ENCODE data around the gene SLF1. TPM values are rescaled to one million over a fixed set of nuclear protein-coding genes. Genes with fewer than 3 reads are reported as not detected.
"Not testable (repeated sequence)": the region's sequence is repeated elsewhere in the genome, so short reads cannot be mapped to it uniquely, and the experiment has no call there.

Gene SLF1
- total RNA-seq: 6.1 TPM

DNA sequence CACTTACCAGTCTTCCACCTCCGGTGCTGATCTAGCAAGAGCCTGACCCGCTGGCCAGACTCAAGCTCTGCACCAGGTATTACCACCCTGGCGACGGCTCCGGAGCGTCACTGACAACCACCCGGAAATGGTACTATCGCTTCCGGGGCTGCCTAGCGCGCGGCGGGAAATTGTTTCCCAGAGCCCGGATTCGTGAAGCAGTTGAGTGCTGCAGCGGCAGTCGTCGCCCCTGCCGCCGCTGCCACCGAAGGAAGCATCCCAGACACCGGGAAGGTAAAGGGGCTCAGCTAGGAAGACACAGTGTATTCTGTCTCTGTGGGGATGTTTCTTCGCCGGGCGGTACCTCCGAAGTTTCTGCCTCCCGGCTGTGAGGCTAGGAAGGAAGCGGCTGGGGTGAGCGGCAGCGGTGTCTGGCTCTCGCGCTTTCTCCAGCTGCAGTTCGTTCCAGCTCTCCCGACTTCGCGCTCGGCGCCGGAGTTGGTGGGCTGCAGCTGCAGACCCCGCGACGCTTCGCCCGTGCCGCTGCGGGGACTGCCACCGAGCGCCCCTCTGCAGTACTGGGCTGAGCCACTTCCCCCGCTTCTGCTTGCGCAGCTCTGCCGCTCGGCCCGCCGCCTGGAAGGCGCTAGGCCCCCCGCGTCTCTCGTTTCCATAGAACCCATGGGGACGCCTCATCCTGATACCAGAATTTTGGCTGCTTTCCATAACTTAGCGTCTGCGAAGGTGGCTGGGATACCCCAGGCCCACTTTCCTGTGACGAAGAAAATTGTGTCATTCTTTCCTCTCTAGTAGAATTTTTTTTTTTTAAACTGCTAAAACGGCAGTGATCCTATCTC lies at the start of gene SLF1, which contains the start of gene KIAA0825:
Gene SLF1 (plus strand): TSS at position 177 of the 836 bp plus-strand sequence. CDS start 10,142 bp downstream, outside the sequence.
Gene KIAA0825 (minus strand): TSS at position 112 of the 836 bp plus-strand sequence. CDS start 81,478 bp downstream, outside the sequence.
- DNase-seq (ENCODE audit: low spot score): peak; percentile 91

GRCh38 chr5:94571415-94571814 lies 47.1 kb upstream of the SLF1 start:
- no peak for DNase-seq (ENCODE audit: low spot score)

DNA sequence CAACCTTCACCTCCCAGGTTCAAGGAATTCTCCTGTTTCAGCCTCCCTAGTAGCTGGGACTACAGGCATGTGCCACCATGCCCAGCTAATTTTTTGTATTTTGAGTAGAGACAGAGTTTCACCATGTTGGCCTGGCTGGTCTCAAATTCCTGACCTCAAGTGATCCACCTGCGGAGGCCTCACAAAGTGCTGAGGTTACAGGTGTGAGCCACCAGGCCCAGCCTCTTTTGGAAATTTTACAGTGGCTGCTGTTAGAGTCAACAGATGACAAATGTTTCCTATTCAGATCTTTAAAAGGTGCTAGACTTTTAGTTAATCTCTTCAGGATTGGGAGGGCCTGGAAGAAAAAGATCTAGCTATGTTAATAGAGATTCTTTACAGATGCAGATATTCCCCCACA lies 45.1 kb upstream of the SLF1 start:
- not testable (repeated sequence) for DNase-seq (ENCODE audit: low spot score)

DNA sequence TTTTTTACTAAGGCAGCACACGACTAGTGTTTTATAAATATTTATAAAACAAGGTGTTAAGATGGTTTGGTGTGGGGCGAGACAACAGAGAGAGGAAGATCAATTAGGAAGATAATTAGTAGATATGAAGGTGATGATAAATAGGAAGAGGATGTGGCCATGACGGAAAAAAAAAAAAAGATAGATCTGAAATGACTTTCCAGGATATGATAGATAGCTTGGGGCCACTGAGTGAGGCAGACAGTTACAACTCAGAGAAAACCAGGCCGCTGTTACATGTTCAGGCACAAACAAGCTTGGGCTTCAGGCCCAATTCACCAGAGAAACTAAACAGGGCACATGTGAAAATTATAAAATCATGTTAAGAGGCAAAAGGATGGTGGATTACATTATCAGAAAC lies 43.3 kb upstream of the SLF1 start:
- DNase-seq (ENCODE audit: low spot score): no peak

DNA sequence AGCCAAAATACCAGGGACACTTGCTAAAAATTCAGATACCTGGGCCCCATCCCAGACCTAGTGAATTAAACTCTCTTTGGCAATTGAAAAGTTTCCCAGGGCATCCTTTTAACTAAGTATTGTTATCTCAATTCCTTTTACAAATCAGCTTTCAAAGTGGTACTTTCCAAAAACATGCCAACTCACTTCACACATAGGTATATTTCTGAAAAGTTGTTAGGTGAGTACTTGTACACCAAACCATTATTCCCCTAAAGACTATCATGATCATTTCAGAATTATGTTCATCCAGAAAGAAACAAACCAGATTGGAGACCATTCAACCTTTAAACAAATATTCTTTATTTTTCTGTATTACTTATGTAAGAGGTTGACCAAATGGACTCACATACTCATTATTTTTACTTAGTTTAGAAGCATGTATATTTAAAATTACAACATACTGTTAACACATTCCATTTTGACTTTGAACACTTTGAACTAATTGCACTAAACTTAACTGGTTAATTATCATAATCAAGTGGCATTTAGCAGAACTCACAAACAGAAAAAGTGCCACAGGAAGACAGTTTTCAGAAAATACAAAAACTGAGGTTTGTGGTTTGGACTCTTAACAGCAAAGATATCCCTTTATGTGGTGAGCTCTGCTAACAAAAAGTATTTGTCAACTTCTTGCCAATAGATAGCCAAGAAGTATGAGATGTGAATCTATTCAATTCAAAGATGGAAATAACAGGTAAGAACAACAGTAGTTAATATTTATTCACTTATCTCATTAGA lies 40.8 kb upstream of the SLF1 start:
- no peak for DNase-seq (ENCODE audit: low spot score)

GRCh38 chr5:94595281-94595840 lies 23.1 kb upstream of the SLF1 start:
- DNase-seq (ENCODE audit: low spot score): no peak

DNA sequence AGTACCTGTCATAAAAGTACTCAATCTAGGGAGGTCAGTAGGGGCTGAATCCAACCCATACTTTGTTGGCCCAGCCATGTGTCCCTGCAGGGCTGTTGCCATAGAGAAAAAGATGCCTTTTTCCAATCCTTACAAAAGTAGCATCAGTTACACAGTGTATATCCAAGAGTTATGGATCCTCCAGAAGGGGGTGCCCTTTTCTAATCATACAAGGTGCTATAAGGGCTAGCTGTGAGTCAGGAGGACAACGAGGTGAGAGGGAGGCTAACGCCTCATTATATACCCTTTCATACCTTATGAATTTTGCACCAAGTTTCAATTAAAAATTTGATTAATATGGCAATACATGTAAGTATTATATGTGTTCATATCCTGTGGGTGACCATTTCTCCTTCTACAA lies 4.9 kb upstream of the SLF1 start:
- DNase-seq (ENCODE audit: low spot score): no peak

- DNase-seq (ENCODE audit: low spot score): no peak
These were observed 4.2 kb upstream of the SLF1 start for GRCh38 chr5:94614156-94614805.

- DNase-seq (ENCODE audit: low spot score): no peak
These were observed 2.6 kb upstream of the SLF1 start for GRCh38 chr5:94615862-94616261.

DNA sequence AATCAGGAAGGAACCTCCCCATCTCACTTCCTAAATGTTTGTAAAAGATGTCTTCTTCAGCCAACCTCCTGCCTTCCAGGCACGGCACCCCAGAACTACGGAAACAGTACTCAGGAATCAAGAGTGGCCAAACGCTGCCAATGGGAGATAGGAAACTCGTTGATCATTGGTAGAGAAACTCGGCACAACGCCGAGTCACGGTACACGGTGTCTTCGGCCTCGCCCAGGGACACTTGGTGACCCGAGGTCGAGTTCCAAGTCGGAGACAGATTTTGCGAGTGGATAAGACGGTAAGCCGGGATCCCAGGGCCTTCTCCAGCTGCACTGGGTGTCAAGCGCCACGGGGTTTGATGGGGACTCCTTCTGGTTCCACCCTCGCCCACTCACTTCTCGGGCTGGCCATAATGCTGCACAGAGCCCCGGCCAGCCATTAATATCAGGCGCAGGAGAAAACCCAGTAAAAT lies 408 bp upstream of the SLF1 start:
- peak; percentile 55 for DNase-seq (ENCODE audit: low spot score)

DNA sequence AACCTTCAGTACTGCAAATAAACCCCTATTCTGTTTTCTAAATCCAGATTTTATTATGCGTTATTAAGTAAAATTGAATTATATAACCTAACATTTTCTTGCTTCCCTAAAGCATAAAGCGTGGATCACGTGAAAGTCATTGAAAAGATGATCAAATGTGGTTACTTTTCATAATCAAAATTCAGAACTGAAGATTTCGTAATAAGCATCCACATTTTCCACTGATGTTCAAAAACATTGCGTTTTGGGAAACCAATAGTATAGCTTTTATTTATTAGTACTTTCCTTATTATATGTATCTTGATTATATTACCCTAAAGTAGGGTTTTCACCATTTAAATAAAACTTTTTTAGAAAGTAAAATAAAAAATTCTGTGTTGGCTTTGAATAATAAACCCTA lies 1.8 kb downstream of the SLF1 start:
- DNase-seq (ENCODE audit: low spot score): no peak

DNA sequence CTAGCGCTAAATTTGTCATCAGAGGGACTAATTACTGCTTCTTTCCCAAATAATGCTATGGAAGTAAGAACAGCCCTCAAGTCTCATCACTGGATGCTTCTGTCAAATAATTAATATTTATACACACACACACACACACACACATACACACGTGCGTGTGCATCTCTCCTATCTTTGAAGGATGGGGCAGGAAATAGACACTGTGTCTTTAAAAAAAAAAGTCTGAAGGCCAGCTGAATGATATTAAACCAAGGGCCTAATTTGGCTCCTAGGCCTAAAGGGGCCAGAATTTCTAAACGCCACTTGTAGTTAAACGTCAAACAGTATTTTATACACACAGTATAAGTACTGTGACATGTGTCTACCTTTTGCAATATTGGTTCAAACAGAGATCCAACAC lies 3.3 kb downstream of the SLF1 start:
- DNase-seq (ENCODE audit: low spot score): no peak

DNA sequence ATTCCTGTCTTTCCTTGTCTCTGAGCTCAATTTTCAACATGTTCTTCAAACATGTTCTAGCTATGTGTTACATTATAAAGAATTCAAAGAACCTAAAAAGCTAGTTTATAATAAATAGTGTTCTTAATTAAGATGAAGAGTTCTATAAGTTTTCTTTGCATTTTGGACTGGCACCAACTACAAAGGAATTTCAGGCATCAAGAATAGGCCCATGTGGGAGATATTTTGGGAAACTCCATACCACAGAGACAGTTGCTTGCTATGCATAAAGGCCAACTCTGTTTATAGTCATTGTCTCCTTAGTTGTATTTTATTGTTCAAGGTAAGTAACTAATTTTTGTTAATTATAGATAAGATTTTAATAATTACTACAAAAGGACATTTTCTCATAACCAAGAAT lies 4.5 kb downstream of the SLF1 start:
- no peak for DNase-seq (ENCODE audit: low spot score)

DNA sequence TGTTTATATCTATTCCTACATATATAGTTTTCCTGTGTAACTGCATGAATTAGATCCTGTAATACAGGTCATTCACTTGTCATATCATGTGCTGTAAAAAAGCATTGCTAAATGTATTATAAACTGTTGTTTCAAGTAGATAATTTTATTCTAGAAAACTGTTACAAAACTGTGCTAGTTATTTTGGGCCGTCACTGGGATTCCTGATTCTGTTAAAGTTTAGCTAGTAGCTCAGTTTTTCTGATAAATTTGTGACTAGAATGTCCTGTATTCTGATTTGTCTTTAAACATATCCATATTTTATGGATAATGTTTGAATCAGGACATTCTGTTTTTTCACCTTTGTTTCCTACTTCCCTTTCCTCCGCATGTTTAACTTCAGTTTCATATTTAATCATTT lies 5.4 kb downstream of the SLF1 start:
- DNase-seq (ENCODE audit: low spot score): no peak

DNA sequence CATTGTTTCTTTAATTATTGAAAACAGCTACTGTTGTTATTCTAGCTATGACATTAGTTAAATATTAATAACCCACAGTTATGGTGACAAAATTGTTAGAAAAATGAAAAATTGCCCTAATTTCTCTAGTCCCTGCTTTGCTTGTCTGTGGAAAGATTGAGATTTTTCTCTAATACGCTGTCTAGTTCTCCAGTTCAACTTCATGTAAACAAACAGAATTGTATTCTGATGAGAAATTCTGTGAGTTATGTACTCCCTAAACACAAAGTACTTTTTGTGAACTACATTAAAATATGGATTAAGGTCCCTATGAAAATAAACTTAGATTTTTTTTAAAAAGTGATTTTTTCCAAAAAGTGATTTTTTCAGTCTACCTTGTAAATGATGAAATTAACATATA lies 8.7 kb downstream of the SLF1 start:
- DNase-seq (ENCODE audit: low spot score): no peak

- DNase-seq (ENCODE audit: low spot score): no peak
These were observed 13.6 kb downstream of the SLF1 start for GRCh38 chr5:94632024-94632423.

- DNase-seq (ENCODE audit: low spot score): no peak
These were observed 21.7 kb downstream of the SLF1 start for GRCh38 chr5:94640176-94640575.

DNA sequence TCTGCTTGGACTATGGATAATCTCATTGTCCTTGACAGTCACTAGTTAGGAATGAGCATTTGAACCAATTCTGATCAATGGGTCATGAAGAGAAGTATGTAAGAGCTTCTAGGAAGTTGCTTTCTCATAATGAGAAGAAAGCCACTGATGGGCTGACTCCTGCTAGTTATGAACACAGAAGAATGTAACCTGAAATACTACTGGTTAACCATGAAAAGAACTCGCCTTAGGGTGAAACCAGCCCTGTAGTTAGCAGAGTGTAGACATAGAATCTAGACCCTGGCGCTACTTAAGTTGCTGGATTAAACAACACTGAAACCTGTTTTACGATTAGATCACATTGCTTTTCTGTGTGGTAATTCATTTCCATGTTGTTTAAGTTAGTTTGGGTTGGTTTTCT lies 26.6 kb downstream of the SLF1 start:
- DNase-seq (ENCODE audit: low spot score): no peak

DNA sequence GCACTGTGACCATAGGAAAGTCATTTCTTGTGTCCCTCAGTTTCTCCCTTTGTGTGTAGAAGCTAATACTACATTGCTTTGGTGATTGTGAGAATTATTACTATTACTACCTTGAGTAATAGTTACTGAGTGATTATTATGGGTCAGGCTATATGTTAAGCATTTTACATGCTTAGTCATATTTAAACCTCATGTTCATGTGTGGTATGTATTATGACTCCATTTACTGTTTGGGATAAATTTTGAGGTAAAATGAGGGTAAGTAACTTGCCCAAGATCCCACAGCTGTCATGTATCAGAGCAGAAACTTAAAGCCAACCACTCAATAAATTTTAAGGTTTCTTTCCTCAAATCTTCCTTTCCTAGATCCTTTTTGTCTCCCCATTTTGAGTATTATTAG lies 28.3 kb downstream of the SLF1 start:
- DNase-seq (ENCODE audit: low spot score): no peak

- no peak for DNase-seq (ENCODE audit: low spot score)
These were observed 31.4 kb downstream of the SLF1 start for GRCh38 chr5:94649874-94650273.

DNA sequence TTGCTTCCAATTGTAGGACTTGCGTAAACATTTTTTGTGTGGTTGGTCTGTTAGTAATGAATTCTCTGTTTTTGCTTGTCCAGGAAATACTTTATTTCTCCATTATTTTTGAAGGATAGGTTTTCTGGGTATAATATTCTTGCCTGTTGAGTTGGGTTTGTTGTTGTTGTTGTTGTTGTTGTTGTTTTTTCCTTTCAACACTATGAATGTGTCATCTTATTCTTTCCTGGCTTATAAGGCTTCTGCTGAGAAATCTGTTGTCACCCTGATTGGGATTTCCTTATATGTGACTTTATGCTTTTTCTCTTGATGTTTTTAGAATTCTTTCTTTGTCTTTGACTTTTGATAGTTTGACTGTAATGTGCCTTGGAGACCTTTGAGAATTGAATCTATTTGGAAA lies 39.8 kb downstream of the SLF1 start:
- no peak for DNase-seq (ENCODE audit: low spot score)

DNA sequence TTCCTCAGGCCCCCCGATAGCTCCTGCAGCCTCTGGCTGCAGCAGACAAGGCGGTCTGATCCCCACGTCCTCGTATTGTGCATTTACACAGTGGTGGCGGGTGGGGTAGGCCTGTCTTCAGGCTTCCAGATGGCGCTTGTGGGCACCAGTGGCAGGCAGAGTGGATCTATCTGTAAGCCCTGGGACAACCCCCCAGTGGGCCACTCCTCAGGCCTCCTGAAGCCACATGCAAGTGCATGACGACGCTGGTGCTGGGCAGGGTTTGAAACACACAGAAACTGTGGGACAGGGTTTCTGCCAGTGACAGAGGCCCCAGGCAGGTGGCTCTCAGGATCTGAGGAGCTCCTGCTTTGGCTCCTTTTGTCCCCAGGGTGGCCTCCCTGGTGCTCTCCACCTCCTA lies 42.0 kb downstream of the SLF1 start:
- no peak for DNase-seq (ENCODE audit: low spot score)

Data from ureter (tissue), 1 donor.